Measurements from ENCODE around the gene PPP1R12C.

Gene PPP1R12C

DNA sequence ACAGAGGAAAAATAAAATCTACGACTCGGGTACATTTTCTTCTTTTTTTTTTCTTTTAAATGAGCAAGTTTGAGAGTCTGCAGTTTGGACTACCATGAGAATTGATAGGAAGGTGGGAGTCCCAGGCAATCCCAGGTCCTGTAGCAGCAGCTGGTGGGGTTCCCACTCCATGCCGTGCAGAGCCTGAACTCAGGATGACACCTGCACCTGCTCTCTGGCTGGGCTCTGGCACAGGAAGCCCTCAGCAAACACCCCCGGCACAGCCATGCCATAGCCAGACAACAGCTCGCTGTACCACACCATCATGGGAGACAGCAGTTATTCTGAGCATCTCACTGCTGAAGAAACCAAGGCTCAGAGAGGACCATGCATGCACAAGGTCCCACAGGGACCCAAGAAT lies 73.2 kb downstream of the PPP1R12C start:
- DNase-seq (ENCODE audit: low read depth) = no peak

DNA sequence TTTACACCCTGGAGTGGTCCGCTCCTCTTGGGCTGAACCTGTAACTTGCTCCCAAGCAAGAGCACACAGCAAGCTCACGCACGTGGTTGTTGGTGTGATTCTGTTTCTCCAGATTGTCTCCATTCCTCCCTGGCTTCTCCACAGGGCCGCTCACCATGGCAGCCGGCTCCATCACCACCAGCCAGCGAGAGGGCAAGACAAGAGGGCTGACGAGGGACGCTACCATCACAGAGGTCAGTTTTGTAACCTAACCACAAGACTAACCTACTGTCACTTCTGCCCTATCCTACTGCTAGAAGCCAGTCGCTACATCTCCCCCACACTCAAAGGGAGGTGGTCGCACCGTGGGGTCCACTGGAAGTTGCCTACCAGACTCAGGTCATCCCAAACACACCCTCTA lies 74.7 kb downstream of the PPP1R12C start:
- no peak for DNase-seq (ENCODE audit: low read depth)

DNA sequence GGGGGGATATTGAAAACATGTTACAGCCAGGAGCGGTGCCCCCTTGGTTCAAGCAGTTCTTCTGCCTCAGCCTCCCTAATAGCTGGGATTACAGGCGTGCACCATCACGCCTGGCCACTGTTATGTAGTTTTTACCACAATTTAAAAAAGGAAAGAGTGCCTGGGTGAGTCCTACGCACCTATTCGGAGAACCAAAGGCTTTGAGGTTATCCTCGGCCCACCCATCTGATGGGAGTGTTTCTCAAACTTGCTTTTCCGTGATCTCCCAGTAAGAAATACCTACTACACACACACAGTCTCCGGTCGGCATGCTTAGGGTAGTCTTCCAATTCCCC lies 75.1 kb downstream of the PPP1R12C start:
- no peak for DNase-seq (ENCODE audit: low read depth)

DNA sequence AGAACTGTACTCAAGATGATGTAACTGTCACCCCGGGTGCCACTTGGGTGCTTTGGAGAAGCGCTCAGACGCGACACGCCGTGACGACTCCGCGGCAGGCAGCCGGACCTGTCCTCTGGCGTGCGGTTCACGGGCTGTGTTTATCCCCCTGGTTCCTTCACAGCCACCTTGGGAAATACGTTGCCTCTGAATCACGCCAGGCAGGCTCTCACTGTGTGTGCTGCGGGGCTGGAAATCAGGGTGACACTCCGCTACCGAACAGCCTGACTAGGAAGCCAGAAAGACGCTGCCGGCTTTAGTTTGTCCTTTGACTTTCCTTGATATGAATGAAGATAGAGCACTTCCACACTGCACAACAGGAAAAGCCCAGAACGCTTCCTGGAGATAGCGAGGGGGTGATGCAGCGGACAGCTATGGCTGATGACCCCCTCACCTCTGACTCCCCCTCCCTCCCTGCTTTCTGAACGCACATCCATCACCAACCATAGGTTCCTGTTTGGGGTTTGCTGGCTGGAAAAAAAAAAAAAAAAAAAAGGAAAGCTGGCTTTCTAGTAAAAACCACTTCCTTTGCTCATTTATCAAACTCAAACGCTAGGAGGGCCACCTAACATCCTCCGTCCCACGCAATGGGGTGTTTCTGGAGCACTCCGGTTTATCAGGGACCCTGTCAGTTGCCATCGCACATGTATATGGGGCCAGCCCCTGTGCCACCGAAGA lies 75.7 kb downstream of the PPP1R12C start:
- no peak for DNase-seq (ENCODE audit: low read depth)

DNA sequence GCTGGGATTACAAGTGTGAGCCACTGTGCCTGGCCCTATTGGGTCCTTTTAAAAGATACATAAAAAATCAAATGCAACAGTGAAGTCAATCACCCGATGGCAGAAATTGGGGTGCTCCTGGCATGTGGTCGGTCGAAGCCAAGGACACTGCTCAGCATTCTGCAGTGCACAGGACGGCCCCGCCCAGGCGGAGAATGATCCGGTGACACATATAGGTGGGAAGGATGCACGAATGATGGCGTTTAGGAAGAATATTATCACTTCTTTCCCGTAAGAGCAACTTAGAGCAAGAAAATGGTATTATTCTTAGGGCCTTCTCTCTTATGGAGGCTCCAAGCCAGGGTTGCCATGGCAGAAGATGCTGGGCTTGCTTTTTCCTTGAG lies 76.2 kb downstream of the PPP1R12C start:
- no peak for DNase-seq (ENCODE audit: low read depth)

All from fibroblast of gingiva (primary cell).